Adipocyte (in vitro differentiated cells): ENCODE measurements around the gene CEP290.
A peak's percentile ranks its signal among the peaks of the same experiment; 100 is the strongest.

Experiments
- DNase-seq: peaks from one replicate; pipeline ENCODE4 v3.0.0-alpha.2; 2015; ENCODE audit warnings: low read depth
- H3K27me3 ChIP-seq: replicated peaks from 2 replicates; pipeline ENCODE4 v1.7.0; 2013; ENCODE audit warnings: mild to moderate bottlenecking, low read length, moderate library complexity; ENCODE audit not compliant: control insufficient read depth, insufficient read depth
- H3K36me3 ChIP-seq: 2 replicates; pipeline ENCODE4 v1.7.0; 2013; ENCODE audit warnings: low read length, mild to moderate bottlenecking, moderate library complexity; ENCODE audit not compliant: control insufficient read depth, insufficient read depth, severe bottlenecking
- H3K4me1 ChIP-seq: 2 replicates; pipeline ENCODE4 v1.7.0; 2013; ENCODE audit warnings: mild to moderate bottlenecking, low read length, moderate library complexity; ENCODE audit not compliant: control insufficient read depth, insufficient read depth
- H3K4me3 ChIP-seq: 2 replicates; pipeline ENCODE4 v1.7.0; 2013; ENCODE audit warnings: mild to moderate bottlenecking, low read length, moderate library complexity
- H3K9ac ChIP-seq: 2 replicates; pipeline ENCODE4 v1.7.0; 2013; ENCODE audit warnings: mild to moderate bottlenecking, low read length, moderate library complexity
- H3K9me3 ChIP-seq: 2 replicates; pipeline ENCODE4 v1.7.0; 2013; ENCODE audit warnings: mild to moderate bottlenecking, low read length, moderate library complexity; ENCODE audit not compliant: control insufficient read depth

CEP290 gene

GRCh38 chr12:88141774-88142609, at the start of gene CEP290, which contains the start of gene TMTC3:
Gene CEP290, minus strand, starts transcription at chr12:88142088. Its CDS starts 781 bp downstream, at chr12:88141307.
Gene TMTC3, plus strand, starts transcription at chr12:88142307. Its CDS starts 6,009 bp downstream, at chr12:88148316.
- Histone ChIP-seq H3K4me3 (peak within 1 kb of the TSS; percentile 91), H3K36me3 (no peaks in the 10 kb centered on the region), H3K9ac (peak within 1 kb of the TSS; percentile 89), H3K9me3 (no peaks in the 10 kb centered on the region), H3K27me3 (no peaks in the 10 kb centered on the region), H3K4me1 (peaks cover 13% of the 10 kb centered on the region)
- peak; percentile 99 for DNase-seq

DNA sequence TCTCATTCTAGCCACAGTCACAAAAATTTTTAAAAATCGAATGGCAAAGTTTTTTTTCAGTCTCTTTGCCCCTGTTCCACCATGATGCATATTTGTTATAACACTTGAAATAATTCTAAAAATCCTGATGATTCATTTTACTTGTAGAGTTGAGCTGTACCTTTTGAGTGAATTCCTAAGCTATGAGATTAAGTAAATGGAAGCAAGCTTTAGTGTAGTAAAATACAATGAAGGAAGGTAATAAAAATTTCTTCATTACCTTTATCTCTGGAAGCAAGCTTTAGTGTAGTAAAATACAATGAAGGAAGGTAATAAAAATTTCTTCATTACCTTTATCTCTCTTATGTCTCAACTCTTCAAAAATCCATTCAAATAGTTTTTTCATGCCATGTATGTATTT, 46.3 kb upstream of the CEP290 start:
- no peaks in the 10 kb centered on the region for H3K9me3 ChIP-seq
- no peak overlapping the region for H3K9ac ChIP-seq
- DNase-seq = peak; percentile 27
- H3K4me1 ChIP-seq = peaks cover 13% of the 10 kb centered on the region
- H3K4me3 ChIP-seq = no peak overlapping the region
- H3K36me3 ChIP-seq = peaks cover 19% of the 10 kb centered on the region
- H3K27me3 ChIP-seq = no peaks in the 10 kb centered on the region

DNA sequence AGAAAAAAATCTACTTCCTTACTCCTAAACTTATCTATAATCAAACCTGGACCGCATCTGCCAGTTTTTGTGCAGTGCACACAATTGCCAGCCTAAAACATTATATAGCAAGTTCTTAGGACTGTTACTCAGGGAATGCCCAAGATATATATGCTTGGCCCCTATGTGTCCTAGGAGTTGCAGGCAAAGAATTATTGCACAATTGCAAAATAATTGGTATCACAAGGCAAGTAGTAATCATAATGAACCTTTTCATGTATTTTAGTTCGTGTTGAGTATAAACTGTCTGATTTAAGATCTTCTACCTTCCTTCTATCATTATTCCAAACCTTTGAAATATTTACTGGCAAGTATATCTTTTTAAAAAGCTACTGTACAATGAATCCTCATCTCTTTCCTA, 45.7 kb upstream of the CEP290 start:
- Histone ChIP-seq H3K36me3 (peaks cover 20% of the 10 kb centered on the region), H3K27me3 (no peaks in the 10 kb centered on the region), H3K9ac (no peak overlapping the region), H3K9me3 (no peaks in the 10 kb centered on the region), H3K4me1 (peaks cover 13% of the 10 kb centered on the region), H3K4me3 (no peak overlapping the region)
- DNase-seq = no peak

- Histone ChIP-seq H3K9ac (no peak overlapping the region), H3K27me3 (no peaks in the 10 kb centered on the region), H3K36me3 (peaks cover 22% of the 10 kb centered on the region), H3K4me1 (peaks cover 10% of the 10 kb centered on the region), H3K4me3 (no peak overlapping the region), H3K9me3 (peaks cover 3% of the 10 kb centered on the region)
- peak; percentile 49 for DNase-seq
Measured at GRCh38 chr12:88185988-88186387, 44.1 kb upstream of the CEP290 start.

DNA sequence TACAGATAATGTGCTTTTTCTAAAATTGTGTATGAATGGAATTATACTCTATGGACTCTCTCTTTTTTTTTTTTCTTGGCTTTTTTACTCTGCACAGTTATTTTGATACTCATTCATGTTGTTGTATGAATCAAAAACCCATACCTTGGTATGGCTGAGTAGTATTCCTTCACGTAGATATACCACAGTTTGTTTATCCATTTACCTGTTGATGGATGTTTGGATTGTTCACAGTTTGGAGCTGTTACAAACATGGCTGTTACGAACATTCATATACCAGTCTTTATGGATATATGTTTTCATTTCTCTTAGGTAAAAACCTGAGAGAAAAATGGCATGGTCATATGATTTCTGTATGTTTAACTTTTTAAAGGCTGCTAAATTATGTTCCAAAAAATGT, 43.4 kb upstream of the CEP290 start:
- Histone ChIP-seq H3K9ac (no peak overlapping the region), H3K36me3 (peaks cover 27% of the 10 kb centered on the region), H3K4me1 (peaks cover 10% of the 10 kb centered on the region), H3K9me3 (peaks cover 3% of the 10 kb centered on the region), H3K27me3 (no peaks in the 10 kb centered on the region), H3K4me3 (no peak overlapping the region)
- no peak for DNase-seq

GRCh38 chr12:88184196-88184595, 42.3 kb upstream of the CEP290 start:
- H3K9me3 ChIP-seq = peaks cover 3% of the 10 kb centered on the region
- no peaks in the 10 kb centered on the region for H3K27me3 ChIP-seq
- no peak overlapping the region for H3K9ac ChIP-seq
- peaks cover 10% of the 10 kb centered on the region for H3K4me1 ChIP-seq
- no peak for DNase-seq
- no peak overlapping the region for H3K4me3 ChIP-seq
- H3K36me3 ChIP-seq = peaks cover 33% of the 10 kb centered on the region

GRCh38 chr12:88182416-88182815, 40.5 kb upstream of the CEP290 start:
- Histone ChIP-seq H3K36me3 (peaks cover 39% of the 10 kb centered on the region), H3K27me3 (no peaks in the 10 kb centered on the region), H3K4me3 (no peak overlapping the region), H3K9me3 (peaks cover 3% of the 10 kb centered on the region), H3K4me1 (no peaks in the 10 kb centered on the region), H3K9ac (no peak overlapping the region)
- no peak for DNase-seq

DNA sequence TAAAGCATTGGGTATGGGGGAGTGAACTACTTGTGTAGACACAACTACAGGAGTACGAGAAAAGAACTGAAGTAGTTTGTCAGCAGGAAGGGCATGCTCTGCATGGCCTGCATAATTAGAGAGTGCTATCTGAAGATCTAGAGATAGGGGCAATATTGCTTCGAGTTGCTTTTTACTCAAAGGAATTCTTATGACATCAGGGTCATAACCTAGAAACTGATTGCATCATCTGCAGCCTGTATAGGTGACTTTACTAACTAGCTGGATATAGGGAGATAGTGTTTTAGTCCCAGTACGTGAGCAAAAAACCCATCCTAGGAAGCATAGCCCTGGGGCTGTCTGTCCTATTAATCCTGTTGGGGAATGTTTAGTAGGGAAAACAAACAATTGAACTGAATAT, 40.0 kb upstream of the CEP290 start:
- Histone ChIP-seq H3K9me3 (peaks cover 3% of the 10 kb centered on the region), H3K9ac (no peak overlapping the region), H3K4me1 (no peaks in the 10 kb centered on the region), H3K4me3 (no peak overlapping the region), H3K27me3 (no peaks in the 10 kb centered on the region), H3K36me3 (peaks cover 39% of the 10 kb centered on the region)
- DNase-seq = no peak

DNA sequence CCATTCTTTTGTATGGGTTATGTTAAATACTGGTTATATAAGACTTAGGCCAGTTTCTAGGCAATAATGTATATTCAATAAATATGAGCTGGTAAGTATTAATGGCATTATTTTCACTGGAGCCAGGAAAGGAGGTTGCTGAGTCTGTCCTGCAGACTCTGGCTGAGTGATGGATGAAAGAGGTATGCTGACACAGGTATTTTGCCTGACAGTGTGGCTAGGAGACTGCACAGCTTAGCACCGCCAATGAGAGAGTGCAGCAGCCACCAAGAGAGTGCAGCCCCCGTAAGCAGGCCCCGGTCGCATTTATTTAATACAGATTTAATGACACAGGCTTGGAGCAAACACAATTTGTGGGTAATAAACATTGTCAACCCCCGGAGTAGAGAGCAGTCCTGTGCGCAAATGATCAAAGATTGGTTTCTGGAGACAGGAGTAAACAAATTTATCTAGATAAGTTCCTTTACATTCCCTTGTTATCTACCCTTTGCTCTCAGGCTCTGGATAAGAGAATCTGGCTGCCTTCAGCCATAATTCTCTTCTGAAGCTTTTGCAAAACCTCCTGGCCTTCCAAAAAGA, 37.6 kb upstream of the CEP290 start:
- Histone ChIP-seq H3K4me3 (no peak overlapping the region), H3K36me3 (peaks cover 55% of the 10 kb centered on the region), H3K27me3 (no peaks in the 10 kb centered on the region), H3K4me1 (no peaks in the 10 kb centered on the region), H3K9me3 (peaks cover 3% of the 10 kb centered on the region), H3K9ac (no peak overlapping the region)
- DNase-seq = no peak

DNA sequence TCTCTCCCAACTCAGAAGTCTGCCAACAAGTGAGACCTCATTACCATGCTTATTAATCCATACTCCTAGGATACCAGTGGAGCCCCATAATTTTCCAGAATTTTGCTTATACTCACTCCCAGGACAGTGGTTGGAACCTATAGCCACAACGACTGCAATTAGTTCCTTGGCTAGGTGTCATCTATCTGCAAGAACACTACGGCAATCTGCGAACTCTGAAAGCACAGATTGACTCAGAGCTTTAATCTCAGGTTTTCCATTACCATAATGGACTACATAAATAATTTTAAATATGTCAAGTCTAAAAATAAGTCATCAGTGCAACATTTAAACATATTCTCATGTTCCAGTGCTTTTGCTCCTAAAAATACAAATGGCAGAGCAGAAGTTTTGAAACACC, 33.7 kb upstream of the CEP290 start:
- H3K9me3 ChIP-seq = no peaks in the 10 kb centered on the region
- no peak overlapping the region for H3K4me3 ChIP-seq
- no peaks in the 10 kb centered on the region for H3K4me1 ChIP-seq
- no peaks in the 10 kb centered on the region for H3K27me3 ChIP-seq
- peaks cover 53% of the 10 kb centered on the region for H3K36me3 ChIP-seq
- no peak overlapping the region for H3K9ac ChIP-seq
- DNase-seq = no peak

GRCh38 chr12:88172844-88173407, 31.0 kb upstream of the CEP290 start:
- Histone ChIP-seq H3K4me3 (no peak overlapping the region), H3K27me3 (no peaks in the 10 kb centered on the region), H3K9ac (no peak overlapping the region), H3K36me3 (peaks cover 36% of the 10 kb centered on the region), H3K4me1 (no peaks in the 10 kb centered on the region), H3K9me3 (no peaks in the 10 kb centered on the region)
- peak; percentile 7 for DNase-seq
